ENCODE measurements around the gene CNNM4.

Gene CNNM4

DNA sequence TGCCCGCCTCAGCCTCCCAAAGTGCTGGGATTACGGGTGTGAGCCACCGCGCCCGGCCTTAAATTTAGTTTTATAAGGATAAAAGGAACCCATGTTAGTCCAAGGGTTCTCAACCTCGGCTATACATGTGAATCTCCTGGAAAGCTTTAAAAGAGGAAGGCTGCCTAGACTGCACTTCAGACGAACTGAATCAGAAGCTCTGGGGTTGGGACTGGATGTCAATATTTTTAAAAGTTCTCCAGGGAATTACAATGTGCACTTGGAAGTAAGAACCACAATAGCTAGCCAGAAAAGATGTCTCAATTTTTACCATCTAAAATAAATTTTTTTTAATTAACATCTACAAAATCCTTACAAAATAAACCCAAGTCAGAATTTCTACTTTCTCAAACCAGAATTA, 31.0 kb upstream of the CNNM4 start:
- TF ChIP-seq, protein P1, sequence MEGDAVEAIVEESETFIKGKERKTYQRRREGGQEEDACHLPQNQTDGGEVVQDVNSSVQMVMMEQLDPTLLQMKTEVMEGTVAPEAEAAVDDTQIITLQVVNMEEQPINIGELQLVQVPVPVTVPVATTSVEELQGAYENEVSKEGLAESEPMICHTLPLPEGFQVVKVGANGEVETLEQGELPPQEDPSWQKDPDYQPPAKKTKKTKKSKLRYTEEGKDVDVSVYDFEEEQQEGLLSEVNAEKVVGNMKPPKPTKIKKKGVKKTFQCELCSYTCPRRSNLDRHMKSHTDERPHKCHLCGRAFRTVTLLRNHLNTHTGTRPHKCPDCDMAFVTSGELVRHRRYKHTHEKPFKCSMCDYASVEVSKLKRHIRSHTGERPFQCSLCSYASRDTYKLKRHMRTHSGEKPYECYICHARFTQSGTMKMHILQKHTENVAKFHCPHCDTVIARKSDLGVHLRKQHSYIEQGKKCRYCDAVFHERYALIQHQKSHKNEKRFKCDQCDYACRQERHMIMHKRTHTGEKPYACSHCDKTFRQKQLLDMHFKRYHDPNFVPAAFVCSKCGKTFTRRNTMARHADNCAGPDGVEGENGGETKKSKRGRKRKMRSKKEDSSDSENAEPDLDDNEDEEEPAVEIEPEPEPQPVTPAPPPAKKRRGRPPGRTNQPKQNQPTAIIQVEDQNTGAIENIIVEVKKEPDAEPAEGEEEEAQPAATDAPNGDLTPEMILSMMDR (IDR thresholded peaks at IDR 0.05; ENCODE audit: insufficient read depth, low read depth, low read length, missing control alignments): no peak
- no peak overlapping the region for H3K4me3 ChIP-seq (ENCODE audit: low read depth, low read length)
- no peak for DNase-seq (ENCODE audit: low read depth)

DNA sequence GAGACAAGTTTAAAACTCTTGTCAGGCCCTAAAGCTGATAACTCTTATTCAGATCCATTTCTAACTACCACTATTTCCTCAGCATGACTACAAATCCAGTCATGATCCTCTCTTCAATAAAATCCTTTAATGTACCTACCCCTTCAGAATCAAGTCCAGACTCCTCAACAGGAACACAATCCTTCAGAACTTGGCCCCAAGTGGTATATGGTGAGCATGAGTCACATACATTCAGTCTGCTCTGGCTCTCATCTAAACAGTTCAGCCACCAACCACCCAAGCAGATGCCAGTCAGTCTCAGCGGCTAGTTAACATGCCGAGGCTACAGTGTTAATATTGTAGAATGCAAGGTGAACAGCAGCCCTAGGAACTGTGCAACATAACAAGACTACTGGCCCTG, 30.5 kb upstream of the CNNM4 start:
- TF ChIP-seq, protein P1 (IDR thresholded peaks at IDR 0.05; ENCODE audit: insufficient read depth, low read depth, low read length, missing control alignments): no peak
- no peak for DNase-seq (ENCODE audit: low read depth)
- no peak overlapping the region for H3K4me3 ChIP-seq (ENCODE audit: low read depth, low read length)

DNA sequence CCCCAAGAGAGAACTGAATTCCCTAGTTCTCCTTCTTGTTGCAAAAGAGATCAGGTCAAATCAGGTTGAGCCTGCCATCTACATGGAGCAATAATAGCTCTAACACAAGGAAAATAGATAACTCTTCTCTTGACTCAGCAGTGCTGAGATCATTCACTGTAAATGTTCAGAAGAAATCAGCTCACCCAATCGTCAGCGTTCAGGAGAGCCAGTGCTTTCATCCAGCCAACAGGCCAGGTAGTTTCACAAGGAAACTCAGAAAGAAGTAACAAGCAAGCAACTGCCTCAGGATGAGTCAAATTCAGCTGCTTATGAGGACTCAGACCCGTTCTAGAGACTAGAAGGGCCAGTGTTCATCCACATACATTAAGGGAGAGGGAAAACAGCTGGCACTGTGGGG, 26.8 kb upstream of the CNNM4 start:
- no peak overlapping the region for H3K4me3 ChIP-seq (ENCODE audit: low read depth, low read length)
- TF ChIP-seq, protein P1 (IDR thresholded peaks at IDR 0.05; ENCODE audit: insufficient read depth, low read depth, low read length, missing control alignments): no peak
- DNase-seq (ENCODE audit: low read depth): no peak

DNA sequence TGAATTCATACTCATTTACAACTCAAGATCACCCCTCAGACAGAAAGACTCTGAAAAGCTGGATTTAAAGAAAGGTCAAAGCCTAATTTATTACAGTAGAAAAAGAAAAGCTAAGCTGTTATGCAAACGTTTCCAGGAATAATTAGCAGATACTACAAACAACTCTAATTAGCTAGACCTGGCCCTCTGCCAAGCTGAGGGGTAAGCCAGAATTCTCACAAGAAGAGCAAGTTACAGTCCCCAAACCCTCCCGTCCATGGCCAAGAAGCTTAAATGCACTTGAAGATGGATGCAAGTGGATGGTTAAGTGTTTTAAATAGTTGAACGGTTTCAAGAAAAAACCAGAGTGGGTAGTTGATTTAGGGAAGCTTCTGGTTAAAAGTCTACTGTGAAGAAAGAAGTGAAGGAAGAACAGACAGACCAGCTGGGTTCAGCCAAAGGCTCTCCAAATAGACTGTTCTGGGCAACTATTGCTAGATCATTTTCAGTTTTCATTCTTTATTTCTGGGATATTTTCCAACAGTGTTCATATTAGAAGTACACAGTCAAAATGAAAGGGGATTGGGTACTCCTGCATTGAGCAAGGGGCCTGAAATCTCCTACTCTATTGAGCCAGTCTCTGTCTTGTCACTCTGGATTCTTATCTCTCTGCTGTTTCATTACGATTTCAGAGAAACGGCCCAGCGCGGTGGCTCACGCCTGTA, 25.7 kb upstream of the CNNM4 start:
- no peak for DNase-seq (ENCODE audit: low read depth)
- TF ChIP-seq, protein P1 (IDR thresholded peaks at IDR 0.05; ENCODE audit: insufficient read depth, low read depth, low read length, missing control alignments): no peak
- no peak overlapping the region for H3K4me3 ChIP-seq (ENCODE audit: low read depth, low read length)

DNA sequence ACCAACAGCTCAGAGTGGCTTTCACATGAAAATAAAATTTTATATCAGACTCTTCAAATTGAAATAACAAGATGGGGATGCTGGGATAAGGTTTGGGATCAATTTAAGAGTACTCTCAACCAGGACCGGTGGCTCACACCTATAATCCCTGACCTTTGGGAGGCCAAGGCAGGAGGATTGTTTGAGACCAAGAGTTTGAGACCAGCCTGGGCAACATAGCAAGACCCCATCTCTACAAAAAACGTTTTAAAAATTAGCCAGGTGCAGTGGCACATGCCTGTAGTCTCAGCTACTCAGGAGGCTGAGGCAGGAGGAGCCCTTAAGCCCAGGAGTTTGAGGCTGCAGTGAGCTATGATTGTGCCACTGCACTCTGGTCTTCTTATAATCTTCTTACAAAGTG, 23.5 kb upstream of the CNNM4 start:
- no peak for DNase-seq (ENCODE audit: low read depth)
- TF ChIP-seq, protein P1 (IDR thresholded peaks at IDR 0.05; ENCODE audit: insufficient read depth, low read depth, low read length, missing control alignments): no peak
- no peak overlapping the region for H3K4me3 ChIP-seq (ENCODE audit: low read depth, low read length)

DNA sequence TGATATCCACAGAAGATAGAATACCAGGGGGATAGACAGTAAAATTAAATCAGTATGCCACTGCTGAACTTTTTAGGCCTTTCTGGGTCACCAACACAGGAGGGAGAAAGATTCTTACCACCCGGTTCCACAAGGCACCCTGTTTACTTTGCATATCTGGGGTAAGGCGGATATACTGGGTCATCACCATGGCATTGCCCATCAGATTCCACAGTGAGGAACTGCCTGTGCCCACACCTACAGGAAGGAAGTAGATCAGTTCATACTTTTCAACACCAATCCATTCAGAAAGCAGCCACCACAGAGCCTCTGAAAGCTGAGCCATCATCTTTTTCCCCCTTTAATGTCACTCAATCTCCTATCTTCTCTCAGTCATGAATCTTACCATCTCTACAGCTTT, 22.9 kb upstream of the CNNM4 start:
- no peak for DNase-seq (ENCODE audit: low read depth)
- TF ChIP-seq, protein P1 (IDR thresholded peaks at IDR 0.05; ENCODE audit: insufficient read depth, low read depth, low read length, missing control alignments): no peak
- no peak overlapping the region for H3K4me3 ChIP-seq (ENCODE audit: low read depth, low read length)

DNA sequence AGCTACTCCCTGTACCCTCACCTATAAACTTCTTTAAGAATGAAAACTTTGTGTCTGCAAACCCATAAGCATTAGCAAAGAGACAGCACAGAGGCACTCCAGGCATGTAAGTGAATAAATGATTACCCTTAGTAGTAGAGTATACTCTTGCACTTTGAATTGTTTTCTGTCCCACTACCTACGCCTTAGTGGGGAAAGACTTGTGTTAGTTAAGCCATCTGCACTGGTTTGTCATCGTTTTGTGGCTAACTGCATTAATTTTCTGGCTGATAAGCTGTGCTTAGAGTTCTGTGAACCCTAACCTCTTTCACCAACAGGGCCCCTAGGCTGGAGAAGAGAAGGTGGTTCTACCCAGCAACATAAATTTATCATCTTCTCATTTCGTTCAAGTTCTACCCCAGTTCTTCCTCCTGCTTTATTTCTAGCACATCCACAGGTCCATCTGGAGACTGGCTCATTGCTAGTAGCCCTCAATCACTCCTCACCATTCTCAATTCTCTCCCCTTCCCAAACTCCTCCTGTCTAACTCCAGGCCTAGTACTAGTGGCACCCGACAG, 21.5 kb upstream of the CNNM4 start:
- DNase-seq (ENCODE audit: low read depth): no peak
- H3K4me3 ChIP-seq (ENCODE audit: low read depth, low read length): peak overlapping the region; percentile 91
- TF ChIP-seq, protein P1 (IDR thresholded peaks at IDR 0.05; ENCODE audit: insufficient read depth, low read depth, low read length, missing control alignments): no peak
